OCI-M2 (cell line): ENCODE data around the gene TSPAN18.

ENCODE experiments used
- DNase-seq: peaks from one replicate; lab custom pipeline; 2025; ENCODE audit not compliant: unreplicated experiment; lab: John Stamatoyannopoulos, UW

The TSPAN18 gene

GRCh38 chr11:44819346-44819745 lies 92.6 kb downstream of the TSPAN18 start:
- no peak for DNase-seq

GRCh38 chr11:44822369-44822768 lies 95.6 kb downstream of the TSPAN18 start:
- no peak for DNase-seq

GRCh38 chr11:44823006-44823405 lies 96.2 kb downstream of the TSPAN18 start:
- no peak for DNase-seq

GRCh38 chr11:44823868-44824267 lies 97.1 kb downstream of the TSPAN18 start:
- no peak for DNase-seq

- no peak for DNase-seq
These were observed 97.5 kb downstream of the TSPAN18 start for GRCh38 chr11:44824300-44824704.

GRCh38 chr11:44825058-44825785 lies 98.5 kb downstream of the TSPAN18 start:
- DNase-seq: no peak

- DNase-seq: no peak
These were observed 100.3 kb downstream of the TSPAN18 start for GRCh38 chr11:44826922-44827643.

GRCh38 chr11:44828296-44828695 lies 101.5 kb downstream of the TSPAN18 start:
- no peak for DNase-seq

- no peak for DNase-seq
These were observed 103.1 kb downstream of the TSPAN18 start for GRCh38 chr11:44829838-44830237.

- DNase-seq: no peak
These were observed 105.0 kb downstream of the TSPAN18 start for GRCh38 chr11:44831605-44832394.

GRCh38 chr11:44832452-44832851 lies 105.7 kb downstream of the TSPAN18 start:
- DNase-seq: no peak

- no peak for DNase-seq
These were observed 106.6 kb downstream of the TSPAN18 start for GRCh38 chr11:44833221-44833876.

GRCh38 chr11:44833877-44834452 lies 107.2 kb downstream of the TSPAN18 start:
- no peak for DNase-seq

GRCh38 chr11:44834846-44835245 lies 108.1 kb downstream of the TSPAN18 start:
- DNase-seq: no peak

GRCh38 chr11:44835296-44835695 lies 108.5 kb downstream of the TSPAN18 start:
- no peak for DNase-seq

GRCh38 chr11:44835938-44836337 lies 109.2 kb downstream of the TSPAN18 start:
- no peak for DNase-seq

GRCh38 chr11:44837661-44838060 lies 110.9 kb downstream of the TSPAN18 start:
- DNase-seq: no peak

- DNase-seq: no peak
These were observed 112.8 kb downstream of the TSPAN18 start for GRCh38 chr11:44839458-44840084.

- no peak for DNase-seq
These were observed 113.3 kb downstream of the TSPAN18 start for GRCh38 chr11:44840085-44840478.

- DNase-seq: no peak
These were observed 113.9 kb downstream of the TSPAN18 start for GRCh38 chr11:44840521-44841251.
